Activated CD8-positive, alpha-beta T cell treated with anti-CD3 and anti-CD28 coated beads for 36 hours (primary cell): ENCODE results near the gene FOXP1. TPM values are rescaled to one million over a fixed set of nuclear protein-coding genes. Genes with fewer than 3 reads are reported as not detected.

Experiments
- ATAC-seq: fragments of 200-7000 bp; cut with Tn5 transposase; one replicate; pipeline ENCODE4 v1.10.0; 2021; ENCODE audit warnings: mild to moderate bottlenecking, moderate library complexity
- CTCF ChIA-PET: fragments of 350-600 bp; sonication (Branson Sonifier 250); formaldehyde crosslinking; loops from one replicate; lab custom pipeline; 2021; ENCODE audit warnings: antibody characterized with exemption; lab: Charles Lee
- POLR2A ChIA-PET: fragments of 350-600 bp; sonication (Branson Sonifier 250); formaldehyde crosslinking; loops from one replicate; lab custom pipeline; 2021; ENCODE audit warnings: antibody characterized with exemption; lab: Charles Lee
- DNase-seq: peaks from one replicate; pipeline ENCODE4 v3.0.0-alpha.2; 2020
- H3K27ac Mint-ChIP-seq: one replicate; pipeline ENCODE4 v1.8.0; 2021; ENCODE audit warnings: mild to moderate bottlenecking, mixed read lengths
- H3K27me3 Mint-ChIP-seq: one replicate; pipeline ENCODE4 v1.8.0; 2021; ENCODE audit warnings: mixed read lengths
- H3K36me3 Mint-ChIP-seq: one replicate; pipeline ENCODE4 v1.8.0; 2021; ENCODE audit warnings: low read depth, mixed read lengths
- H3K4me1 Mint-ChIP-seq: one replicate; pipeline ENCODE4 v1.8.0; 2021; ENCODE audit warnings: low read depth, mixed read lengths
- H3K4me3 Mint-ChIP-seq: one replicate; pipeline ENCODE4 v1.8.0; 2021; ENCODE audit warnings: mild to moderate bottlenecking, moderate library complexity, mixed read lengths
- H3K9me3 Mint-ChIP-seq: one replicate; pipeline ENCODE4 v1.8.0; 2021; ENCODE audit warnings: mixed read lengths
- CTCF ChIP-seq: fragments of 200-600 bp; IDR thresholded peaks from one replicate; pipeline ENCODE4 v1.8.0; 2022; ENCODE audit warnings: antibody characterized with exemption, mild to moderate bottlenecking
- intact Hi-C: fragments of 100-400 bp; cut with micrococcal nuclease; formaldehyde crosslinking; loops from one replicate; pipeline ENCODE4 v1.10.0; 2022
- total RNA-seq, 2 experiments: library from RNA; stranded (reverse); gene quantifications; one replicate each; pipeline ENCODE4 v1.2.3, GENCODE V29; 2021

Gene FOXP1
- total RNA-seq, 2 experiments from 2014 or later = 145 to 153 TPM

GRCh38 chr3:71500696-71501095 lies 82.8 kb downstream of the FOXP1 start:
- CTCF ChIA-PET = interaction anchor here (2.1 kb wide), 1 partner anchor 11 kb away, joined by 7 read pairs; no protein-coding TSS in a partner anchor

GRCh38 chr3:71499227-71499876 lies 84.2 kb downstream of the FOXP1 start:
- Mint-ChIP-seq H3K4me3 (no peak overlapping the region), H3K27ac (peak overlapping the region; percentile 14), H3K4me1 (peaks cover 84% of the 10 kb centered on the region), H3K27me3 (no peaks in the 10 kb centered on the region), H3K9me3 (peaks cover 9% of the 10 kb centered on the region), H3K36me3 (peaks cover 24% of the 10 kb centered on the region)
- ATAC-seq = no peak
- ChIA-PET POLR2A (interaction anchor here (0.6 kb wide), 1 partner anchor 77 kb away, joined by 6 read pairs; no protein-coding TSS in a partner anchor), CTCF (interaction anchor here (2.1 kb wide), 1 partner anchor 12 kb away, joined by 7 read pairs; no protein-coding TSS in a partner anchor)
- intact Hi-C loops = loop anchor here (10.0 kb wide), 2 partner anchors 275 to 415 kb away; no protein-coding TSS in a partner anchor
- no peak for DNase-seq
- TF ChIP-seq CTCF = no peak

More at GRCh38 chr3:71500696-71501095, 82.8 kb downstream of the FOXP1 start:
- ATAC-seq (no peak), DNase-seq (no peak)
- POLR2A ChIA-PET = no interaction called here
- no peak for TF ChIP-seq CTCF
- H3K4me3 Mint-ChIP-seq = no peak overlapping the region
- H3K9me3 Mint-ChIP-seq = peaks cover 8% of the 10 kb centered on the region
- no peaks in the 10 kb centered on the region for H3K27me3 Mint-ChIP-seq
- H3K27ac Mint-ChIP-seq = peak overlapping the region; percentile 66
- peaks cover 23% of the 10 kb centered on the region for H3K36me3 Mint-ChIP-seq
- H3K4me1 Mint-ChIP-seq = peaks cover 74% of the 10 kb centered on the region
- intact Hi-C loops = no loop called here

- intact Hi-C loops = loop anchor here (10.0 kb wide), 2 partner anchors 274 to 414 kb away; no protein-coding TSS in a partner anchor
- ATAC-seq = no peak
- Mint-ChIP-seq H3K27me3 (no peaks in the 10 kb centered on the region), H3K4me3 (no peak overlapping the region), H3K9me3 (peaks cover 9% of the 10 kb centered on the region), H3K4me1 (peaks cover 81% of the 10 kb centered on the region), H3K36me3 (peaks cover 23% of the 10 kb centered on the region), H3K27ac (no peak overlapping the region)
- no peak for DNase-seq
- no peak for TF ChIP-seq CTCF
- ChIA-PET POLR2A (interaction anchor here (0.7 kb wide), 1 partner anchor 14 kb away, joined by 3 read pairs; no protein-coding TSS in a partner anchor), CTCF (interaction anchor here (0.8 to 2.1 kb wide), 3 partner anchors 8 to 39 kb away, joined by 3 to 7 read pairs (median 3); no protein-coding TSS in a partner anchor)
Measured at GRCh38 chr3:71498543-71498942, 85.0 kb downstream of the FOXP1 start.

- H3K36me3 Mint-ChIP-seq = peaks cover 27% of the 10 kb centered on the region
Measured at GRCh38 chr3:71497971-71498444, 85.5 kb downstream of the FOXP1 start.

More at GRCh38 chr3:71497971-71498444, 85.5 kb downstream of the FOXP1 start:
- Mint-ChIP-seq H3K4me1 (peaks cover 81% of the 10 kb centered on the region), H3K4me3 (no peak overlapping the region), H3K27ac (no peak overlapping the region), H3K27me3 (no peaks in the 10 kb centered on the region), H3K9me3 (peaks cover 9% of the 10 kb centered on the region)
- ChIA-PET POLR2A (interaction anchor here (0.7 to 2.1 kb wide), 4 partner anchors 8 to 84 kb away, joined by 3 to 5 read pairs (median 5); no protein-coding TSS in a partner anchor), CTCF (interaction anchor here (0.8 to 1.3 kb wide), 3 partner anchors 9 to 38 kb away, joined by 3 to 4 read pairs (median 3); no protein-coding TSS in a partner anchor)
- no peak for ATAC-seq
- TF ChIP-seq CTCF = no peak
- intact Hi-C loops = loop anchor here (10.0 kb wide), 2 partner anchors 273 to 413 kb away; no protein-coding TSS in a partner anchor
- DNase-seq = no peak
